BJ (cell line): Measurements from ENCODE around the gene KCNH4. TPM values are rescaled to one million over a fixed set of nuclear protein-coding genes. Genes with fewer than 3 reads are reported as not detected.

Experiments used
- CTCF ChIA-PET: fragments of 350-600 bp; formaldehyde crosslinking; extraction: SDS; loops from one replicate; lab custom pipeline; 2021; ENCODE audit warnings: antibody characterized with exemption, inconsistent platforms; lab: Yijun Ruan, JAX
- POLR2A ChIA-PET: fragments of 300-600 bp; sonication (Branson Sonifier 250); formaldehyde crosslinking; extraction: SDS; loops from one replicate; lab custom pipeline; 2021; ENCODE audit warnings: antibody characterized with exemption; lab: Charles Lee
- DNase-seq: peaks from one replicate; pipeline ENCODE4 v3.0.0-alpha.2; 2011; ENCODE audit warnings: low read depth
- H3K27me3 ChIP-seq: 2 replicates; pipeline ENCODE4 v1.6.0; 2011; ENCODE audit warnings: low read length; ENCODE audit not compliant: control insufficient read depth, insufficient read depth
- H3K36me3 ChIP-seq: 2 replicates; pipeline ENCODE4 v1.5.1; 2011; ENCODE audit warnings: low read length; ENCODE audit not compliant: control insufficient read depth, insufficient read depth
- H3K4me3 ChIP-seq: 2 replicates; pipeline ENCODE4 v1.5.1; 2011; ENCODE audit warnings: low read depth, mild to moderate bottlenecking, control low read depth, low read length
- CTCF ChIP-seq: IDR thresholded peaks from 2 replicates; pipeline ENCODE4 v1.5.1; 2011; ENCODE audit warnings: low read depth, mild to moderate bottlenecking, control low read depth, inconsistent platforms, low read length, moderate library complexity; ENCODE audit not compliant: insufficient read depth
- polyA plus RNA-seq: library from polyadenylated mRNA; depleted of rRNA; stranded (reverse); fragments of >200 nt; gene quantifications from 2 replicates; pipeline ENCODE4 v1.2.3, GENCODE V29; 2011

KCNH4 gene
- polyA plus RNA-seq, 1 experiment = 0.07 TPM

GRCh38 chr17:42181851-42182207, 887 bp upstream of the KCNH4 start:
- H3K4me3 ChIP-seq = no peak overlapping the region
- H3K36me3 ChIP-seq = no peaks in the 10 kb centered on the region
- CTCF ChIA-PET = interaction anchor here (0.7 to 4.7 kb wide), 16 partner anchors 8 to 345 kb away, joined by 3 to 32 read pairs (median 4); partner anchors contain the start of genes DHX58 and KAT2A
- TF ChIP-seq CTCF = no peak
- no peak for DNase-seq
- POLR2A ChIA-PET = no interaction called here
- H3K27me3 ChIP-seq = peaks cover 25% of the 10 kb centered on the region

DNA sequence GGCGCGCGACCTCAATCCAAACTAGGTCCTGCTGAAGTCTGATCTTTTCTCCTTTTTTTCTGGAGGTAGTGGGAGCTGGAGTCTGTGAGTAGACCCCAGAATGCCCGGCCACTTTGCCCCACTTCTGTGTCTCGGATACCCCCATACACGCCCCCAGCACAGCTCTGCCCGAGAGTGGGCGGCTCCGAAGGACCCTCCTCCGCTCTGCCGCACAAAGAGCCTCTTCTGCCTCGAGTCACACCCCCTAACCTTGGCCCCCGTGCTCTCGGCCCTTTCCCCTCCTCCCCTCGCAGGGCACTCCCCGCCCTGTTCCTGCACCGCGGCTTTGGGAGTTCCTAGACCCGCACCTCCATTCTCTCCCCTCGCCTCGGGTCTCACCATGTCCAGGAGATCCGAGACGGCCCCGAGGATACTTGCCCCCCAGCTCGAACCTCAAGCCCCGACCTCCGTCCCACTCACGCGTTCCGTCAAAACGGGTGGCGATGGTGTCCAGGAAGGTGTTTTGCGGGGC, 476 bp downstream of the KCNH4 start:
- POLR2A ChIA-PET = no interaction called here
- no peak for DNase-seq
- Histone ChIP-seq H3K27me3 (peaks cover 25% of the 10 kb centered on the region), H3K4me3 (no peak overlapping the region), H3K36me3 (no peaks in the 10 kb centered on the region)
- CTCF ChIA-PET = interaction anchor here (0.5 to 4.7 kb wide), 11 partner anchors 11 to 112 kb away, joined by 3 to 32 read pairs (median 6); partner anchors contain the start of genes DHX58 and KAT2A
- TF ChIP-seq CTCF = no peak

- ChIA-PET CTCF (interaction anchor here (0.5 to 4.7 kb wide), 8 partner anchors 8 to 235 kb away, joined by 3 to 32 read pairs (median 3); partner anchors contain the start of gene KAT2A), POLR2A (no interaction called here)
- Histone ChIP-seq H3K27me3 (peaks cover 25% of the 10 kb centered on the region), H3K36me3 (no peaks in the 10 kb centered on the region), H3K4me3 (no peak overlapping the region)
- TF ChIP-seq CTCF = no peak
- no peak for DNase-seq
These were observed 981 bp downstream of the KCNH4 start for GRCh38 chr17:42179911-42180410.

GRCh38 chr17:42179335-42179734, 1.6 kb downstream of the KCNH4 start:
- no peak for TF ChIP-seq CTCF
- POLR2A ChIA-PET = no interaction called here
- CTCF ChIA-PET = interaction anchor here (1.4 to 1.5 kb wide), 3 partner anchors 8 to 45 kb away, joined by 3 read pairs; no protein-coding TSS in a partner anchor
- no peak for DNase-seq
- Histone ChIP-seq H3K4me3 (no peak overlapping the region), H3K27me3 (peaks cover 26% of the 10 kb centered on the region), H3K36me3 (no peaks in the 10 kb centered on the region)

GRCh38 chr17:42178817-42179216, 2.1 kb downstream of the KCNH4 start:
- no peaks in the 10 kb centered on the region for H3K36me3 ChIP-seq
- CTCF ChIA-PET = interaction anchor here (1.4 to 1.5 kb wide), 2 partner anchors 9 to 44 kb away, joined by 3 read pairs; no protein-coding TSS in a partner anchor
- POLR2A ChIA-PET = no interaction called here
- H3K4me3 ChIP-seq = no peak overlapping the region
- no peak for TF ChIP-seq CTCF
- DNase-seq = no peak
- peaks cover 26% of the 10 kb centered on the region for H3K27me3 ChIP-seq
